ENCODE measurements around the gene SPATA32.

Gene SPATA32

GRCh38 chr17:45222289-45222995, 39.5 kb downstream of the SPATA32 start:
- peak in 1 of 2 experiments; percentile 33 for DNase-seq
- no peak for TF ChIP-seq POLR2A (IDR thresholded peaks at IDR 0.05; ENCODE audit: low read length)
- no peak for TF ChIP-seq GATA1 (IDR thresholded peaks at IDR 0.05; ENCODE audit: low read depth, low read length)

GRCh38 chr17:45222014-45222288, 39.9 kb downstream of the SPATA32 start:
- no peak for DNase-seq
- TF ChIP-seq POLR2A (IDR thresholded peaks at IDR 0.05; ENCODE audit: low read length): no peak
- no peak for TF ChIP-seq GATA1 (IDR thresholded peaks at IDR 0.05; ENCODE audit: low read depth, low read length)

- TF ChIP-seq GATA1 (IDR thresholded peaks at IDR 0.05; ENCODE audit: low read depth, low read length) (no peak), POLR2A (IDR thresholded peaks at IDR 0.05; ENCODE audit: low read length) (no peak)
- no peak for DNase-seq
Observed at GRCh38 chr17:45221081-45222013, 40.5 kb downstream of the SPATA32 start, which contains the start of gene FMNL1. Gene FMNL1, plus strand, starts transcription at chr17:45221885. Its CDS starts 240 bp downstream, at chr17:45222125.

- DNase-seq: no peak
- no peak for TF ChIP-seq GATA1 (IDR thresholded peaks at IDR 0.05; ENCODE audit: low read depth, low read length)
- TF ChIP-seq POLR2A (IDR thresholded peaks at IDR 0.05; ENCODE audit: low read length): no peak
Observed at GRCh38 chr17:45220079-45220478, 41.8 kb downstream of the SPATA32 start.

DNA sequence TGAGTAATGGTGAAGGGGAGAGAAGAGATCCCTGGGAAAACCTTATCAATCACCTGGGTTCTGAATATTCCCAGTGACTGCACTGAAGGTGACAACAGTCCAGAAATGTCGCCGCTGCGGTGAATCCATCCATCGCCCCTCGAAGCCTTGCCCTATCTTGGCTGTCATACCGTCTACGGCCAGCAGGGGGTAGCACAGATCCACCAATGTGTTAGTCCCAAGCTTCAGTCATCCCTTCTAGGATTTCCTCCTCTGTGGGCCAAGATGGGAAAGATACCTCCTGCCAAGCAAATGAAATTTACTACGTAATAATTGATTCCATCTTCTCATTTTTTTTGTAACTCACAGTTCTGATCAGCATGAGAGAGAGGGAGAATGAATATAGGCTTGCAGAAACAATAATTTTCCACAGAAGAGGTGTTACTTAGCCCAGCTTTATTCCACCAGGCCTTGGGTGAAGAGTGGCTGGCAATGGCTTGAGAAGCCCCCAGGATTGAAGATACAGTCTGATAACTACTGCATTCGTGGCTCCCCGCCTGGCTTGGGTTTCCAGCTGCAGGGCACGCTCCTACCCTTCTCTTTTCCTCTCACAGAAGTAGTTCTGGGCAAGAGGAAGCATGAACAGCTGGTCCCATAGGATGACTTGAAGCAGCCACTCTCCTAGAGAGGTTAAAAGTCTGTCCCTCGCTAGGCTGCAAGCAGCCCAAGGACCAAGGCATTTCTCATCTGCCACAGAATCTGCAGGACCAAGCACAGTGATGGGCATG, 42.8 kb downstream of the SPATA32 start:
- TF ChIP-seq GATA1 (IDR thresholded peaks at IDR 0.05; ENCODE audit: low read depth, low read length): no peak
- no peak for TF ChIP-seq POLR2A (IDR thresholded peaks at IDR 0.05; ENCODE audit: low read length)
- peak; percentile 70 to 88 for DNase-seq

All from erythroblast (primary cell).